Stimulated activated effector memory CD8-positive, alpha-beta T cell treated with anti-CD3 and anti-CD28 coated beads, Interleukin-12 subunit alpha, Interleukin-12 subunit beta, amount 100 ng/mL, for 72 hours (primary cell): ENCODE measurements around the gene DAPK2.

Experiments
- ATAC-seq: fragments of 150-1000 bp; cut with Tn5 transposase; 2 replicates; pipeline ENCODE4 v1.10.0; 2021
- DNase-seq, 2 donors: peaks; one replicate each; pipeline ENCODE4 v3.0.0; 2021 to 2022; ENCODE audit warnings: low spot score in 2 of 2
- H3K27ac Mint-ChIP-seq: one replicate; pipeline ENCODE4 v1.8.0; 2022; ENCODE audit warnings: mild to moderate bottlenecking, mixed read lengths
- H3K36me3 Mint-ChIP-seq: one replicate; pipeline ENCODE4 v1.8.0; 2022; ENCODE audit warnings: mild to moderate bottlenecking, mixed read lengths
- H3K4me1 Mint-ChIP-seq: one replicate; pipeline ENCODE4 v1.8.0; 2022; ENCODE audit warnings: mixed read lengths
- H3K4me3 Mint-ChIP-seq: one replicate; pipeline ENCODE4 v1.8.0; 2022; ENCODE audit warnings: mild to moderate bottlenecking, mixed read lengths
- H3K9me3 Mint-ChIP-seq: one replicate; pipeline ENCODE4 v1.8.0; 2022; ENCODE audit warnings: mixed read lengths

The DAPK2 gene

DNA sequence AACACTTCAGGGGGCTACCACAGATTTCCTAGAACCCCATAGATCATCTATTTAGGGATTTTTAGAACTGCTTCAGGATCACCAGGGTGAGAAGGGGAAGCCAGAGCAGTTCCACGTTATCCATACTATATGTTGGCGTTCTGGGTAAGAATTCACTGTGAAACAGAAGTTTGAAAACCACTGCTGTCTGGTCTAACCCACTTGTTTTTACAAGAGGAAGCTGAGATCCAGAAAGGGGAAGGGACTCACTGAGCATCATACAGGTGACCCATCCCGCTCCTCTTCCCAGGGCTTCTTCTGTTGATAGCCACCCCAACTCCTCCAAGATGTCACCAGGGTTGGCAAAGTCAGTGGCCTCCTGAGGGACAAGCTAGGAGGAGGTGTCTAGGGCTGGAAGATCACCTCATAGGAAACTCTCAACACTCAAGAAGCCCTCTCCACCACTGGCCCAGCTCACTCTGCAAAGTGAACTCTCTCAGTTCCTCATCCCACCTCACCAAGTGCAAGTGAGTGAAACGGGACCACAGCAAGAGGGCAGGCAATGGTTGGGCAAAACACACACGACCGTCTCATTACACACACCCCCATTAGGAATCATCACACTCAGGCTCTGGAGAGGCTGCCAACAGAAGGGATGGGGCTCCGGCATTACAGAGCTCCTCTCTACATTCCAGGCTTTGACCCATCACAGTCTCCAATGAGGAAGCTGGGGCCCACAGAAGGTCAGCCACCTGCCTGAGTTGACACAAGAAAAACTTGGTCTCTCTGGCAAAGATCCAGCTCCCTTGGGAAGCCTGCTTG is 1.8 kb downstream of the DAPK2 start:
- DNase-seq = no peak
- ATAC-seq = no peak
- no peak overlapping the region for H3K27ac Mint-ChIP-seq
- H3K9me3 Mint-ChIP-seq = no peaks in the 10 kb centered on the region
- H3K4me3 Mint-ChIP-seq = peak overlapping the region; percentile 43
- peaks cover 19% of the 10 kb centered on the region for H3K4me1 Mint-ChIP-seq
- no peaks in the 10 kb centered on the region for H3K36me3 Mint-ChIP-seq

DNA sequence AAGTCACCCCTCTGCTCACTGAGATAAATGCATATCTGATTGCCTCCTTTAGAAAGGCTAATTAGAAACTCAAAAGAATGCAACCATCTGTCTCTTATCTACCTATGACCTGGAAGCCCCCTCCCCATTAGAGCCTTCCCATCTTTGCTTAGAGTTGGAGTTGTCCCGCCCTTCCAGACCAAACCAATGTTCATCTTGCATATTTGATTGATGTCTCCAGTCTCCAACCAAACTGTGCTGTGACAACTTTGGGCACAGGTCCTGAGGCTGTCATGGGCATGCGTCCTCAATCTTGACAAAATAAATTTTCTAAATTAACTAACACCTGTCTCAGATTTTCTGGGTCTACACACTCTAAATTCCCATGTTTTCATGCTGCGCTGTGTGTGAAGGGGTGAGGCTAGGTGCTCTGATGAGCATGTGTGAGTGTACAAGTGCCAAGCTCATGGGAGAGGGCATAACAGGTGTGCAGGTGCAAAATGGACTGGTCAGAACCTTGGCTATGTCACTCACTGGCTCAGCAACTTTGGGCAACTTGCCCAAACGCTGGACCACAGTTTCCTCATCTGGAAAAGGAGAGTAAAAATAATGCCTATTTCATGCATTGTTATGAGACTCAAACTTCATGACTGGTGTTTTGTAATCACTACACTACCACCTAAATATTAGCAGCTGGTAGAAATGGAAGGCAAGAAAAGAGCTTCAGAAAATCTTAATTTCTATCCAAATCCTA is 7.2 kb downstream of the DAPK2 start:
- Mint-ChIP-seq H3K36me3 (no peaks in the 10 kb centered on the region), H3K9me3 (no peaks in the 10 kb centered on the region), H3K27ac (no peak overlapping the region), H3K4me3 (no peak overlapping the region), H3K4me1 (no peaks in the 10 kb centered on the region)
- ATAC-seq (no peak), DNase-seq (no peak)

DNA sequence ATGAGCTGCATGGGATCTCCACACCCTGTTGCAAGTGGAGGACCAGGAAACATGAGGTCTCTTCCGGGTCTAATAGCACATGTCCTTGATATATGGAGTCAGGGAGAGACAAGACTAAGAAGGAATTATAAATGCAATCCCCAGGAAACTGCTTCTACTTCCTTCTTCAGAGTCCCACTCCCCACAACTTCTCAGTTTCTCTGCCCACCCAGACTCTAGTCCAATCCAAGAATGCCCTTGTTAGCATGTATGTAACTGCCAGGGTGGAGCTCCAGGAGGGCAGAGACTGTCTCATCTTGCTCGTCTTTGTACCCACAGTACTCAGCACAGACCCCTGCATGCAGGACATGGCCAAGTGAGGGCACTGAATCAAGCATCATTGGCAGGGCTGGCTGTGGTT is 8.3 kb downstream of the DAPK2 start:
- H3K27ac Mint-ChIP-seq = no peak overlapping the region
- no peak for DNase-seq
- H3K4me1 Mint-ChIP-seq = no peaks in the 10 kb centered on the region
- no peak for ATAC-seq
- no peak overlapping the region for H3K4me3 Mint-ChIP-seq
- no peaks in the 10 kb centered on the region for H3K9me3 Mint-ChIP-seq
- no peaks in the 10 kb centered on the region for H3K36me3 Mint-ChIP-seq

- Mint-ChIP-seq H3K27ac (no peak overlapping the region), H3K4me1 (peaks cover 6% of the 10 kb centered on the region), H3K4me3 (no peak overlapping the region), H3K36me3 (no peaks in the 10 kb centered on the region), H3K9me3 (no peaks in the 10 kb centered on the region)
- no peak for DNase-seq
- ATAC-seq = no peak
Measured at GRCh38 chr15:64037116-64037515, 9.2 kb downstream of the DAPK2 start.

DNA sequence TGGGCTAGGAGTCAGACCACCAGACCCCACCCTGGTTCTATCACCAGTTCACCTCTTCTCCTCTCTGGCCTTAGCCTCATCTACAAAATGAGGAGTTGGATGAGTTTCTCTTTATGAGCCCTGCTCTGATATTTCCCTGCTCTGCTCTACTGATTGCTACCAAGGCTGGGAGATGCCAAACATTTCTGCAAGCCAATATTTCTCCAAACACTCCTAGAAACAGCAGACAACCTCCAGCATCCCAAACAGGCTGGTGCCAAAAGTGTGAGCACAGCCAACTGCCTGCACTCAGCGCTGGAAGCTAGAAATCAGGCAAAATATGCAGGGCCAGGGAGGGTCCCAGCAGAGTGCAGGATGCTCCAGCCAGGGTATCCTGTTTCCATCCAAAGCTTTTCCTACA is 10.8 kb downstream of the DAPK2 start:
- H3K27ac Mint-ChIP-seq = no peak overlapping the region
- peaks cover 17% of the 10 kb centered on the region for H3K4me1 Mint-ChIP-seq
- no peak for ATAC-seq
- H3K9me3 Mint-ChIP-seq = no peaks in the 10 kb centered on the region
- H3K36me3 Mint-ChIP-seq = no peaks in the 10 kb centered on the region
- no peak overlapping the region for H3K4me3 Mint-ChIP-seq
- no peak for DNase-seq

- no peak overlapping the region for H3K4me3 Mint-ChIP-seq
- DNase-seq = no peak
- H3K4me1 Mint-ChIP-seq = peaks cover 27% of the 10 kb centered on the region
- ATAC-seq = no peak
- H3K9me3 Mint-ChIP-seq = no peaks in the 10 kb centered on the region
- no peaks in the 10 kb centered on the region for H3K36me3 Mint-ChIP-seq
- H3K27ac Mint-ChIP-seq = no peak overlapping the region
Measured at GRCh38 chr15:64034519-64034918, 11.8 kb downstream of the DAPK2 start.

GRCh38 chr15:64032329-64032728 is 14.0 kb downstream of the DAPK2 start:
- no peak for DNase-seq
- H3K4me3 Mint-ChIP-seq = peak overlapping the region; percentile 27
- no peak for ATAC-seq
- H3K4me1 Mint-ChIP-seq = peaks cover 45% of the 10 kb centered on the region
- H3K9me3 Mint-ChIP-seq = no peaks in the 10 kb centered on the region
- no peaks in the 10 kb centered on the region for H3K36me3 Mint-ChIP-seq
- H3K27ac Mint-ChIP-seq = peak overlapping the region; percentile 7

DNA sequence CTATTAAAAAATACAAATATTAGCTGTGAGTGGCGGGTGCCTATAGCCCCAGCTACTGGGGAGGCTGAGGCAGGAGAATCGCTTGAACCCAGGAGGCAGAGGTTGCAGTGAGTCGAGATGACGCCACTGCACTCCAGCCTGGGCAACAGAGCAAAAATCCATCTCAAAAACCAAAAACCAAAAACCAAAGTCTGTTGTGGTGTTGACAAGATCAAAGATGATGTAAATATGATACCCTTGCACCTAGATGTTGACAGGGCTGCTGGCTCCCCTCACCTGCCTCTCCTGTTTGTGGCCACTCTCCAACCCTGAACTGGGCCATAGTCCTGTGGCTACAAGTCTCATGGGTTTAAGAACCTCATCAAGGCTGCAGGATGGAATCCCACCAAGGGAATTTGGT is 16.2 kb downstream of the DAPK2 start:
- DNase-seq (no peak), ATAC-seq (peak; percentile 61)
- Mint-ChIP-seq H3K36me3 (no peaks in the 10 kb centered on the region), H3K4me3 (peak overlapping the region; percentile 65), H3K9me3 (no peaks in the 10 kb centered on the region), H3K4me1 (peaks cover 48% of the 10 kb centered on the region), H3K27ac (peak overlapping the region; percentile 86)

DNA sequence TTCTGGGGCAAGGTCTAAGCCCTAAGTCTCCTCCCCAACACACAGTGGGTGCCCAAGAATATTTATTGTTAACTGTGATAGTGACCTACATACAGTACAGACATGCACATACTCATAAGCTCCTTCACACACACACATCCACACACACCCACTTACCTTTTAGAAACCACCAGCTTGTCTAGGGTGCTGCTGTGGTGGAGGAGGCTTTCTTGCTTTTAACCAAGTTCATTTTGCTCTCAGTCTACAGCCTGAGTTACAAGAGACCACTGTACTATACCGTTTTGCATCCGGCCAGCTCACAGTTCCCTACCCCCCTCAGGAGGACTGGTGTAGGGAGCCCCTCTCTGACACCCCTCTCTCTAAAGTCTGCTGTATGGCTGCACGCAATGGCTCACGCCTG is 16.7 kb downstream of the DAPK2 start:
- ATAC-seq (peak; percentile 97), DNase-seq (peak in 1 of 2 donors; percentile 12)
- H3K4me1 Mint-ChIP-seq = peaks cover 48% of the 10 kb centered on the region
- H3K27ac Mint-ChIP-seq = peak overlapping the region; percentile 86
- H3K4me3 Mint-ChIP-seq = peak overlapping the region; percentile 65
- no peaks in the 10 kb centered on the region for H3K36me3 Mint-ChIP-seq
- H3K9me3 Mint-ChIP-seq = no peaks in the 10 kb centered on the region

GRCh38 chr15:64029110-64029509 is 17.2 kb downstream of the DAPK2 start:
- H3K9me3 Mint-ChIP-seq = no peaks in the 10 kb centered on the region
- DNase-seq (no peak), ATAC-seq (peak; percentile 19)
- no peaks in the 10 kb centered on the region for H3K36me3 Mint-ChIP-seq
- H3K4me3 Mint-ChIP-seq = peak overlapping the region; percentile 65
- H3K4me1 Mint-ChIP-seq = peaks cover 48% of the 10 kb centered on the region
- peak overlapping the region; percentile 86 for H3K27ac Mint-ChIP-seq

DNA sequence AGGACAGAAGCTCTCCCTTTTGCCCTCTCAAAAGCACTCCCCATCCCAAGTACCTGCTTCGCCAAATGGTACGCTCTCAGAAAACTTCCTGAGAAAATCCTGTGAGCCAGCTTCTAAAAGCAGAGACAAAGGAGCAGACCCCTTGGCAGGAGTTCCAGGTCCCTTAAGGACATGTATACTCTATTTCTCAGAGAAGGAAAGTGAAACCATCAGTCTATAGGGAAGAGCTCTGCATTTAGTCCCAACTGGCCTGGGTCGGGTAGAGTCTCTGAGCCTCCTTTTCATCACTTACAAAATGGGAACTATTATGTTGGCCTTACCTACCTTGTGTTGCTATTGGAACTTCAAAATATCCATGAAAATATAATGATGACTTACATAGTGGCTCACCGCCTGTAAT is 19.7 kb downstream of the DAPK2 start:
- Mint-ChIP-seq H3K4me1 (peaks cover 43% of the 10 kb centered on the region), H3K36me3 (no peaks in the 10 kb centered on the region), H3K9me3 (no peaks in the 10 kb centered on the region), H3K27ac (peak overlapping the region; percentile 51), H3K4me3 (no peak overlapping the region)
- no peak for DNase-seq
- no peak for ATAC-seq

DNA sequence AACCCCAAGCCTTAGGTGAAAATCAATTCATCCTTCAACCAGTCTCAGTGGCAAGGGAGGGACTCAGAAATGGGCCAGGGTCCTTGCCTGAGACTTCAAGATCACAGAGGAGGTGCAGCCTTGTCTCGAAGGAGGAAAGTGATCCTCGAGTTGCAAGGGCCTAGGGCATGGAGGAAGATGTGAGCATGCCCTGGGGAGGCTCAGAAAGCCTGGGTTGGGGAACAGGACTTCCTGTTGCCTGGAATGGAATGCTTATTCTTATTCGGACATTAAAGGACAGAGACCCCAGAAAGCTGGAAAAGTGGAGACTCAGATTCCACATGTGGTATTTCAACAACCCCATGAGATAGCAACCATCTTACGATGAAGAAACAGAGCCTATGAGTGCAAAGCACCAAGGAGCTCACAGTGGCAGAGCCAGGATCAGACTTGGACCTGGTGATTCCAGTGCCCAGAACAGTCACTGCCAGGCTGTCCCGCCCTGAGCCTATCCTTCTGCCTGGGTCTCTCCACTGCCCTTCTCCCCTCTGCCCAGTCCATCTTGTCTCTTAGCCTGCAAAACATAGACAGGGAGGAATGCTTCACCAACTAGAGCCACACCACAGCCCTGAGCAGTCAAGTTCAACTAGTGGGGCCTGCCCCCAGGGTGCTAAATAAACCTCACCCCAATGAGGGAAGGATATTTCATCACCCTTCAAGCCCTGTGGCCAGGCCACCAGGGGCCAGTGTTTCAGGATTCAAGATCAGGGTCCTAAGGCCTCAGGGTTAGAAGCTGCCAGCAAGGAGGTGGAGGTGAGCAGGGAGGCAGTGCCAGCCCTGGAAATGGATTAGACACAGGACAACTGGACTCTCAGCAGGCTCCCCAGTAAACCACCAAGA is 21.9 kb downstream of the DAPK2 start:
- no peaks in the 10 kb centered on the region for H3K36me3 Mint-ChIP-seq
- H3K4me3 Mint-ChIP-seq = no peak overlapping the region
- H3K27ac Mint-ChIP-seq = no peak overlapping the region
- no peaks in the 10 kb centered on the region for H3K9me3 Mint-ChIP-seq
- no peak for ATAC-seq
- H3K4me1 Mint-ChIP-seq = peaks cover 26% of the 10 kb centered on the region
- DNase-seq = no peak

GRCh38 chr15:64023220-64023619 is 23.1 kb downstream of the DAPK2 start:
- DNase-seq (no peak), ATAC-seq (no peak)
- H3K4me1 Mint-ChIP-seq = peaks cover 14% of the 10 kb centered on the region
- no peak overlapping the region for H3K27ac Mint-ChIP-seq
- H3K4me3 Mint-ChIP-seq = no peak overlapping the region
- no peaks in the 10 kb centered on the region for H3K36me3 Mint-ChIP-seq
- no peaks in the 10 kb centered on the region for H3K9me3 Mint-ChIP-seq

DNA sequence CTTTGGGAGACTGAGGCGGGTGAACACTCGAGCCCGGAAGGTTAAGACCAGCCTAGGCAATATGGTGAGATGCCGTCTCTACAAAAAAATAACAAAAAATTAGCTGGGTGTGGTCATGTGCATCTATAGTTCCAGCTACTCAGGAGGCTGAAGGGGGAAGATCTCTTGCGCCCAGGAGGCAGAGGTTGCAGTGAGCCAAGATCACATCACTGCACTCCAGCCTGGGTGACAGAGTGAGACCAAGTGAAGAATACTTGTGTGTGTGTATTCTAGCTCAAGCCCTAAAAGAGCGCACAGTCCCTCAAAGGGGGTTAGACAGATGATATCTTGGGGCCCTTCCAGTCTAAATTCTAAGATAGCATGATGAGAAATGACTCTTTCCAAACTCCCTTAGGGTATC is 23.7 kb downstream of the DAPK2 start:
- no peak overlapping the region for H3K4me3 Mint-ChIP-seq
- H3K27ac Mint-ChIP-seq = no peak overlapping the region
- H3K36me3 Mint-ChIP-seq = no peaks in the 10 kb centered on the region
- no peak for ATAC-seq
- peaks cover 12% of the 10 kb centered on the region for H3K4me1 Mint-ChIP-seq
- no peak for DNase-seq
- no peaks in the 10 kb centered on the region for H3K9me3 Mint-ChIP-seq

DNA sequence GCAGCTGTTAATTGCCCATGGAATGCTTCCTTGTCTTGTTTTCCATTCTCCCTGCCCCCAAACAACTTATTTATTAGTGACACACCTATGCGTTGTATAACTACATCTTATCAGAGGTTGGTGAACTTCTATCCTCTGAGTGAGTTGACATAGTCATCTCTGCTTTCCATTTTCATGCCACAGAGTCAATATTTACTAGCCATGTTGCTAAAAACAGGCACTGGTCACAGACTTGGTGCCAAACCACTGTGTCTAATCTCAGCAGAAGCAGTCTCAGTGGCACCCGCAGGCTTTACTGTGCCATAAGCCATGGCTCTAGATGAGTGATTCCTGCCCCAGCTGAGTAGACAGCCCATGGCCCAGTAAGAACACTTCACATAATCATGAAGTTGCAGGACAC is 26.5 kb downstream of the DAPK2 start:
- no peaks in the 10 kb centered on the region for H3K9me3 Mint-ChIP-seq
- no peak overlapping the region for H3K27ac Mint-ChIP-seq
- H3K36me3 Mint-ChIP-seq = no peaks in the 10 kb centered on the region
- no peak for DNase-seq
- peak; percentile 85 for ATAC-seq
- H3K4me1 Mint-ChIP-seq = peaks cover 19% of the 10 kb centered on the region
- no peak overlapping the region for H3K4me3 Mint-ChIP-seq
